ENCODE measurements around the gene SPTBN1. TPM values are rescaled to one million over a fixed set of nuclear protein-coding genes. Genes with fewer than 3 reads are reported as not detected.
A peak's percentile ranks its signal among the peaks of the same experiment; 100 is the strongest.

SPTBN1 gene
- total and polyA plus RNA-seq, 2 of the 13 experiments (the other 11 are each of a cell fraction or from before 2014, with no cell fraction given), result 123 to 299 TPM

- DNase-seq (ENCODE audit: low spot score) (no peak), ATAC-seq (no peak), FAIRE-seq (no peak)
- Histone ChIP-seq H3K4me3 (replicated peaks in 1 of 3; ENCODE audit: insufficient read depth in 1 of 3, low read depth in 2 of 3, low read length in 3 of 3) (no peak overlapping the region), H3K27me3 (ENCODE audit: control insufficient read depth in 1 of 2, insufficient read depth in 2 of 2, low read length in 2 of 2) (no peaks in the 10 kb centered on the region), H3K79me2 (ENCODE audit: insufficient read depth, low read length) (peaks cover 17% of the 10 kb centered on the region), H3K36me3 (replicated peaks in 1 of 2; ENCODE audit: control insufficient read depth in 1 of 2, insufficient read depth in 2 of 2, low read length in 2 of 2) (peaks cover 73 to 97% of the 10 kb centered on the region in 2 experiments), H2AFZ (ENCODE audit: low read length) (no peak overlapping the region), H3K9me3 (ENCODE audit: low read length) (no peaks in the 10 kb centered on the region), H3K9ac (ENCODE audit: insufficient read depth, low read depth, low read length) (no peak overlapping the region), H4K20me1 (ENCODE audit: insufficient read depth, low read length) (peaks cover 18% of the 10 kb centered on the region), H3K4me1 (ENCODE audit: insufficient read depth, low read length) (peaks cover 20% of the 10 kb centered on the region), H3K4me2 (ENCODE audit: low read depth, low read length) (no peak overlapping the region), H3K27ac (ENCODE audit: extremely low read length, insufficient read depth, low read length) (no peak overlapping the region)
- BruUV-seq (replicated peaks), result no TSS peak
- in situ Hi-C loops (cut with HindIII; ENCODE audit: extremely low pct_ligation_motif_present, low pct_unique_long_range_greater_than_20kb) (no loop called here), intact Hi-C loops (cut with micrococcal nuclease; ENCODE audit: unreplicated experiment) (no loop called here)
- ChIA-PET CTCF (ENCODE audit: low intra/inter-chr PET ratio, low total read pairs) (no interaction called here), POLR2A (interaction anchor here (0.6 to 1.4 kb wide), 2 partner anchors 45 to 94 kb away, joined by 3 to 4 read pairs; no protein-coding TSS in a partner anchor)
- 98% methylated on average over 7 of the region's 7 CpGs for WGBS (ENCODE audit: low lambda C conversion rate)
- TF ChIP-seq FOSL1 (CRISPR knock-in tag; IDR thresholded peaks at IDR 0.05; ENCODE audit: borderline replicate concordance) (no peak), ZNF687 (CRISPR knock-in tag; IDR thresholded peaks at IDR 0.05) (peak; percentile 3; the same call in 1 of the 2 replicates), ZBTB21 (CRISPR knock-in tag; IDR thresholded peaks at IDR 0.05) (no peak)
Observed at GRCh38 chr2:54626131-54626530, 170.0 kb downstream of the SPTBN1 start.

GRCh38 chr2:54626884-54627283 lies 170.8 kb downstream of the SPTBN1 start:
- in situ Hi-C loops (cut with HindIII; ENCODE audit: extremely low pct_ligation_motif_present, low pct_unique_long_range_greater_than_20kb) (no loop called here), intact Hi-C loops (cut with micrococcal nuclease; ENCODE audit: unreplicated experiment) (no loop called here)
- Histone ChIP-seq H3K9me3 (ENCODE audit: low read length) (no peaks in the 10 kb centered on the region), H2AFZ (ENCODE audit: low read length) (no peak overlapping the region), H3K27ac (ENCODE audit: extremely low read length, insufficient read depth, low read length) (no peak overlapping the region), H3K4me2 (ENCODE audit: low read depth, low read length) (no peak overlapping the region), H3K4me3 (replicated peaks in 1 of 3; ENCODE audit: insufficient read depth in 1 of 3, low read depth in 2 of 3, low read length in 3 of 3) (no peak overlapping the region), H3K4me1 (ENCODE audit: insufficient read depth, low read length) (peaks cover 20% of the 10 kb centered on the region), H3K9ac (ENCODE audit: insufficient read depth, low read depth, low read length) (no peak overlapping the region), H3K36me3 (replicated peaks in 1 of 2; ENCODE audit: control insufficient read depth in 1 of 2, insufficient read depth in 2 of 2, low read length in 2 of 2) (peaks cover 73 to 97% of the 10 kb centered on the region in 2 experiments), H4K20me1 (ENCODE audit: insufficient read depth, low read length) (peaks cover 18% of the 10 kb centered on the region), H3K79me2 (ENCODE audit: insufficient read depth, low read length) (peaks cover 16% of the 10 kb centered on the region), H3K27me3 (ENCODE audit: control insufficient read depth in 1 of 2, insufficient read depth in 2 of 2, low read length in 2 of 2) (no peaks in the 10 kb centered on the region)
- ChIA-PET POLR2A (interaction anchor here (1.2 kb wide), 1 partner anchor 47 kb away, joined by 4 read pairs; no protein-coding TSS in a partner anchor), CTCF (ENCODE audit: low intra/inter-chr PET ratio, low total read pairs) (no interaction called here)
- no TSS peak for BruUV-seq (replicated peaks)
- 93% methylated on average over 2 of the region's 2 CpGs for WGBS (ENCODE audit: low lambda C conversion rate)
- no peak for ATAC-seq
- FAIRE-seq, result no peak
- no peak for DNase-seq (ENCODE audit: low spot score)
- TF ChIP-seq ZBTB21 (CRISPR knock-in tag; IDR thresholded peaks at IDR 0.05) (no peak), KLF13 (CRISPR knock-in tag; IDR thresholded peaks at IDR 0.05) (no peak), ZFAT (CRISPR knock-in tag; conservative IDR thresholded peaks at IDR 0.05) (no peak), MTA3 (CRISPR knock-in tag; IDR thresholded peaks at IDR 0.05) (no peak), ZNF275 (CRISPR knock-in tag; IDR thresholded peaks at IDR 0.05; ENCODE audit: borderline replicate concordance) (no peak), MXI1 (IDR thresholded peaks at IDR 0.05; ENCODE audit: borderline replicate concordance, low read depth, low read length) (no peak), ZNF256 (CRISPR knock-in tag; conservative IDR thresholded peaks at IDR 0.05) (no peak), ZNF460 (CRISPR knock-in tag; IDR thresholded peaks at IDR 0.05; ENCODE audit: borderline replicate concordance) (no peak), ZNF530 (CRISPR knock-in tag; IDR thresholded peaks at IDR 0.05; ENCODE audit: low read depth) (no peak)
